Ovary (tissue), 3 donors: ENCODE measurements around the gene BICD2.

Experiments used
- POLR2A ChIP-seq: fragments of 450-650 bp; IDR thresholded peaks from one replicate; pipeline ENCODE4 v1.6.1; 2017; ENCODE audit warnings: antibody characterized with exemption, mild to moderate bottlenecking, moderate library complexity
- TF ChIP-seq, protein P1 (sequence below), 3 donors: fragments of 450-650 bp in 2 of 3; fragments of 200-600 bp in 1 of 3; IDR thresholded peaks; one replicate each; pipeline versions ENCODE4 v1.5.1 to v1.8.0; 2016 to 2022; ENCODE audit warnings: antibody characterized with exemption in 3 of 3, mild to moderate bottlenecking in 1 of 3
- donor health status: DM: no; HTN: no; CAD: no.

GRCh38 chr9:92663126-92663525, 101.5 kb downstream of the BICD2 start:
- TF ChIP-seq, protein P1, sequence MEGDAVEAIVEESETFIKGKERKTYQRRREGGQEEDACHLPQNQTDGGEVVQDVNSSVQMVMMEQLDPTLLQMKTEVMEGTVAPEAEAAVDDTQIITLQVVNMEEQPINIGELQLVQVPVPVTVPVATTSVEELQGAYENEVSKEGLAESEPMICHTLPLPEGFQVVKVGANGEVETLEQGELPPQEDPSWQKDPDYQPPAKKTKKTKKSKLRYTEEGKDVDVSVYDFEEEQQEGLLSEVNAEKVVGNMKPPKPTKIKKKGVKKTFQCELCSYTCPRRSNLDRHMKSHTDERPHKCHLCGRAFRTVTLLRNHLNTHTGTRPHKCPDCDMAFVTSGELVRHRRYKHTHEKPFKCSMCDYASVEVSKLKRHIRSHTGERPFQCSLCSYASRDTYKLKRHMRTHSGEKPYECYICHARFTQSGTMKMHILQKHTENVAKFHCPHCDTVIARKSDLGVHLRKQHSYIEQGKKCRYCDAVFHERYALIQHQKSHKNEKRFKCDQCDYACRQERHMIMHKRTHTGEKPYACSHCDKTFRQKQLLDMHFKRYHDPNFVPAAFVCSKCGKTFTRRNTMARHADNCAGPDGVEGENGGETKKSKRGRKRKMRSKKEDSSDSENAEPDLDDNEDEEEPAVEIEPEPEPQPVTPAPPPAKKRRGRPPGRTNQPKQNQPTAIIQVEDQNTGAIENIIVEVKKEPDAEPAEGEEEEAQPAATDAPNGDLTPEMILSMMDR (IDR thresholded peaks at IDR 0.05), result no peak
- no peak for TF ChIP-seq POLR2A
